Mesothelial cell of epicardium (in vitro differentiated cells): ENCODE results near the gene CASTOR1. TPM values are rescaled to one million over a fixed set of nuclear protein-coding genes. Genes with fewer than 3 reads are reported as not detected.

ENCODE experiments used
- DNase-seq, 2 experiments: peaks; one replicate each; pipeline ENCODE4 v3.0.0; 2021; ENCODE audit warnings: low spot score in 2 of 2; ENCODE audit not compliant: unreplicated experiment in 2 of 2
- H3K27ac Mint-ChIP-seq: 2 replicates; pipeline ENCODE4 v1.8.0; 2021; ENCODE audit warnings: mixed read lengths
- H3K27me3 Mint-ChIP-seq: 2 replicates; pipeline ENCODE4 v1.8.0; 2021; ENCODE audit warnings: low read depth, mixed read lengths
- H3K36me3 Mint-ChIP-seq: 2 replicates; pipeline ENCODE4 v1.8.0; 2021; ENCODE audit warnings: mixed read lengths
- H3K4me1 Mint-ChIP-seq: 2 replicates; pipeline ENCODE4 v1.8.0; 2021; ENCODE audit warnings: mixed read lengths
- H3K4me3 Mint-ChIP-seq: 2 replicates; pipeline ENCODE4 v1.8.0; 2021; ENCODE audit warnings: mild to moderate bottlenecking, moderate library complexity, mixed read lengths
- H3K9me3 Mint-ChIP-seq: 2 replicates; pipeline ENCODE4 v1.8.0; 2021; ENCODE audit warnings: mixed read lengths
- CTCF ChIP-seq: fragments of 200-600 bp; sonication (generic); IDR thresholded peaks from one replicate; pipeline ENCODE4 v1.5.0; 2021; ENCODE audit warnings: antibody characterized with exemption; ENCODE audit not compliant: unreplicated experiment
- total RNA-seq: library from RNA; stranded (reverse); gene quantifications from 3 replicates; pipeline ENCODE4 v1.2.1, GENCODE V29; 2021

Gene CASTOR1
- total RNA-seq, 1 donor from 2014 or later: 13.5 TPM

DNA sequence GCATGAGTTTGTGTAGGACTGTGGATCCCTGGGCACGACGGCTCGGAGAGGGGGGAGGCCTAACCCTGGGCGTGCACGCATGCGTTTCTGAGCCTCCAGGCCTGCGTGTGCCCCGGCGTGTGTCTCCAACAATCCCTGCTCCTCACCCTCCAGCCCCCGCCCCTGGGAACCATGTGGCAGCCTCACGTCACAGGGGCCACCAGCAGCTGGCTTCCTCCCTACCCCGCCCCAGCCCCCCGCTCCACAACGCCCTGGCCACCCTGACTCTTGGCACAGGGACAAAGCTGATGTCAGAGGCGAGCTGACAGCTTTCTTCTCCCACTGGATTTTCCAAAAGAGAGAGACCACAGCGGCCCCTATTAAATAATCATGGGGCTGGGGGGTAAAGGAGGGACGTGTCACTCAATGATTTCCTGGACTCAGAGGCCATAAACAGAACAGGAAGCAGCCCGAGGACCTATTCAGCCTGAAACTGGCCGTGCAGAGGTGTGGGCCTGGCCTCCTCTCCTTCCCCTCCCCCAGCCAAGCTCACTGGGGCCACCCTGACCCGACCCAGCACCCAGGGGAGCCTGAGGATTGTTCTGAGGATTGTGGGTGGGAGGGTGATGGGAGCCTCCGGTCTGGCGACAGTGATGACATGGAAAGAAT lies 36.0 kb downstream of the CASTOR1 start:
- Mint-ChIP-seq H3K4me1 (peaks cover 37% of the 10 kb centered on the region), H3K27me3 (no peaks in the 10 kb centered on the region), H3K27ac (peak overlapping the region; percentile 78), H3K9me3 (no peaks in the 10 kb centered on the region), H3K4me3 (no peak overlapping the region), H3K36me3 (no peaks in the 10 kb centered on the region)
- DNase-seq: no peak
- no peak for TF ChIP-seq CTCF

DNA sequence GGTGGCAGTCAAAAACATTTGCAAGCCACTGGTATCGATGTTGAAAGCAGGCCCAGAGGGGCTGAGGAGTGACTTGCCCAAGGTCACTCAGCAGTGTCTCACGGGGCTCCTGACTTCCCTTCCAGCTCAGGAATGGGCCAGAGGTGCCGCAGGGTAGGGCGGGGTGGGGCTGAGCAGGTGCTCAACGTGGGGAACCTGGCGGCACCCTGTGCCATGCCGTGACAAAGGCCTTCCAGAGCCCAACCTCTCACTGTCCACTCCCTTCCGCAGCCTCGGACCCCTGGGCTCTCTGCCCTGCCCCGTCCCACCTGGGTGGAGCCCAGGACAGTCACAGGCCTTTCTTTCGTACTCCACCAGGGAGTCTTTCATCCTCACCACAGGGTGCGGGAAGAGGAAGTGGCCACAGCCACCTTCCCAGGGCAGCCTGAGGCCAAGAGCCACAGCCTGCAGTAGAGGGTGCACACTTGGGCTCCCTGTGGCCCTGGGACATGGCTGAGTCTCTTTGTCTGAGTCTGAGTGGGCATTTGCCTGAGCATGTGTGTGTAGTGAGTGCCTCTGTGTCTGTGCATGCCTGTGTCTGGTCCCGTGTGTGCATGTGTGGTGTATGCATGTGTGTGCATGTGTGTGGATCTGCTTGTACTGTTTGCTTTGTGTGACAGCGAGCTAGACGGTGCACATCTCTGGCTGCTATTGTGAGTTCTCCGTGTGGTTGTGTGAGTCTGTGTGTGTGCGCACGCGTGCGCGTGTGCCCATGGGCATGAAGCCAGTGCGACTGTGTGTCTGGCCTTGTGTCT lies 36.7 kb downstream of the CASTOR1 start:
- TF ChIP-seq CTCF: no peak
- Mint-ChIP-seq H3K27me3 (no peaks in the 10 kb centered on the region), H3K36me3 (no peaks in the 10 kb centered on the region), H3K27ac (peak overlapping the region; percentile 78), H3K9me3 (no peaks in the 10 kb centered on the region), H3K4me1 (peaks cover 42% of the 10 kb centered on the region), H3K4me3 (no peak overlapping the region)
- DNase-seq: no peak

DNA sequence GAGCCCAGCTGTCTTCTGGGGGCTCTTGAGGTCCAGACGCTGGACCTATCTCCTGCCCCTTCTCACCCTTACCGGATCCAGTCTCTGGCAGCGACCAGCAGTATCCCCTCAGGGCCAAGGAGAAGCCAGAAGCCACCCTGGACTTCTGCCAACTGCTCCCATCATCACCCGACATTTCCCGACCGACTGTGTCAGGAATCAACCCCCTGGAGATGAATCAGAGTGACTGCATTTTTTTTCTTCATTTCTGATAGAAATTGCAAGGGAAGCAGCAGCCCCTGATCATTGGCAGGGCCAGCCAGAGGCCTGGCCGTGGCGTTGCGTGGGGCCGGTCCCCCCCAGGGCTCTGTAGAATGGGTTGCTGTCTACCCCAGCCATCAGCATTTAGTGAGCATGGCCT lies 37.6 kb downstream of the CASTOR1 start:
- H3K4me1 Mint-ChIP-seq: peaks cover 45% of the 10 kb centered on the region
- peak overlapping the region; percentile 73 for H3K27ac Mint-ChIP-seq

DNA sequence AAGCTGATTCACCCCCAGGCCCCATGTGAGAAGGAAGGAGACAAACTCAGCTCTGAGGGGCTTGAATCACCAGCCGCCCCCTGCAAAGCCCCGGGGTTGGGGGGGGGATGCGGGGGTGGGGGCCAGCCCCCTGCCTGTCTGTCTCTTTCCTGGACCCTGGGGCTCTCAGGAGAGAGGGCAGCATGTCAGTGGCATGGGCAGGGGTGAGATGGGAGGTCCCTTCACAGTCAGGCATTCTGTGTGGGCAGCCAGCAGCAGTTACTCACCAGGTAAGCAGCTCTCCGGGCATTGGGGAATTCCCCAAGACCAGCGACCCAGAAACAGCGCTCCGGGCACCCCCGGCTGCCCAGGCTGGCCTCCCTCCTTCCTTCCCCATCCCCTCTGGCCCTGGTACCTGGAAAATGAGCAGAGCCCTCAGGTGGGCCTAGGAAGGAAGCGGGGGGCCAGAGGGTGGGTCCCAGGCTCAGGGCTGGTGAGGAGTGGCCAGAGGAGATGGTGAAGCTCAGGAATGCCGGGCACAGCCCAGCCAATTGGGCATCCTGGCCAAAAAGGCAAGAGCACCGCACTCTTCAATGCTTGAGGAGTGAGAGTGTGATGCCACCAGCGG lies 38.5 kb downstream of the CASTOR1 start:
- TF ChIP-seq CTCF: no peak
- H3K4me3 Mint-ChIP-seq: no peak overlapping the region
- H3K36me3 Mint-ChIP-seq: no peaks in the 10 kb centered on the region
- DNase-seq: no peak
- no peak overlapping the region for H3K27ac Mint-ChIP-seq
- no peaks in the 10 kb centered on the region for H3K27me3 Mint-ChIP-seq
- H3K4me1 Mint-ChIP-seq: peaks cover 45% of the 10 kb centered on the region
- H3K9me3 Mint-ChIP-seq: no peaks in the 10 kb centered on the region

More for the DNA sequence above, 37.6 kb downstream of the CASTOR1 start:
- no peak for TF ChIP-seq CTCF
- Mint-ChIP-seq H3K9me3 (no peaks in the 10 kb centered on the region), H3K36me3 (no peaks in the 10 kb centered on the region), H3K27me3 (no peaks in the 10 kb centered on the region), H3K4me3 (no peak overlapping the region)
- DNase-seq: no peak

GRCh38 chr22:30250039-30250565 lies 39.2 kb downstream of the CASTOR1 start:
- Mint-ChIP-seq H3K27me3 (no peaks in the 10 kb centered on the region), H3K4me3 (no peak overlapping the region), H3K27ac (no peak overlapping the region), H3K4me1 (peaks cover 50% of the 10 kb centered on the region), H3K36me3 (no peaks in the 10 kb centered on the region), H3K9me3 (no peaks in the 10 kb centered on the region)
- TF ChIP-seq CTCF: no peak
- no peak for DNase-seq
